GM19023 (cell line): Measurements from ENCODE around the gene NPLOC4.
"Not testable (repeated sequence)": the region's sequence is repeated elsewhere in the genome, so short reads cannot be mapped to it uniquely, and the experiment has no call there.

ENCODE experiments used
- ATAC-seq: cut with Tn5 transposase; IDR thresholded peaks from one replicate; pipeline ENCODE4 v1.9.1; 2021; ENCODE audit warnings: mild to moderate bottlenecking, moderate library complexity; ENCODE audit not compliant: unreplicated experiment

NPLOC4 gene

GRCh38 chr17:81589612-81590011, 47.3 kb downstream of the NPLOC4 start:
- ATAC-seq: no peak

- no peak for ATAC-seq
Measured at GRCh38 chr17:81586096-81586495, 50.8 kb downstream of the NPLOC4 start.

- ATAC-seq: not testable (repeated sequence)
Measured at GRCh38 chr17:81584771-81585170, 52.1 kb downstream of the NPLOC4 start.

- ATAC-seq: no peak
Measured at GRCh38 chr17:81583589-81584342, 53.1 kb downstream of the NPLOC4 start.

- ATAC-seq: no peak
Measured at GRCh38 chr17:81582749-81583148, 54.2 kb downstream of the NPLOC4 start.

GRCh38 chr17:81582341-81582740, 54.6 kb downstream of the NPLOC4 start:
- no peak for ATAC-seq

GRCh38 chr17:81581758-81582157, 55.2 kb downstream of the NPLOC4 start:
- ATAC-seq: no peak

GRCh38 chr17:81580481-81580880, 56.4 kb downstream of the NPLOC4 start:
- ATAC-seq: no peak

- no peak for ATAC-seq
Measured at GRCh38 chr17:81579821-81580321, 57.0 kb downstream of the NPLOC4 start.

GRCh38 chr17:81579298-81579697, 57.6 kb downstream of the NPLOC4 start:
- no peak for ATAC-seq

GRCh38 chr17:81578561-81579225, 58.2 kb downstream of the NPLOC4 start:
- ATAC-seq: no peak

- ATAC-seq: no peak
Measured at GRCh38 chr17:81578038-81578441, 58.9 kb downstream of the NPLOC4 start.

GRCh38 chr17:81577278-81578000, 59.5 kb downstream of the NPLOC4 start:
- ATAC-seq: no peak

GRCh38 chr17:81576621-81577277, 60.2 kb downstream of the NPLOC4 start:
- ATAC-seq: no peak

- ATAC-seq: no peak
Measured at GRCh38 chr17:81575836-81576235, 61.1 kb downstream of the NPLOC4 start.

GRCh38 chr17:81574643-81574956, 62.3 kb downstream of the NPLOC4 start:
- ATAC-seq: no peak

- no peak for ATAC-seq
Measured at GRCh38 chr17:81573794-81574642, 62.9 kb downstream of the NPLOC4 start.

GRCh38 chr17:81572563-81573168, 64.2 kb downstream of the NPLOC4 start:
- ATAC-seq: no peak

GRCh38 chr17:81570964-81571363, 65.9 kb downstream of the NPLOC4 start:
- no peak for ATAC-seq

GRCh38 chr17:81569986-81570514, 66.9 kb downstream of the NPLOC4 start:
- ATAC-seq: no peak
